Measurements from ENCODE around the gene IRAK1. TPM values are rescaled to one million over a fixed set of nuclear protein-coding genes. Genes with fewer than 3 reads are reported as not detected.

Gene IRAK1
- total RNA-seq, 1 donor from 2014 or later, result 89.4 TPM

- H3K9me3 ChIP-seq, result no peaks in the 10 kb centered on the region
- intact Hi-C loops (cut with DNase I), result no loop called here
- ATAC-seq (no peak), DNase-seq (no peak)
- no peak overlapping the region for H3K4me3 ChIP-seq
- no peak overlapping the region for H3K27ac ChIP-seq
- H3K4me1 ChIP-seq, result no peaks in the 10 kb centered on the region
- no peak for TF ChIP-seq CTCF (IDR thresholded peaks at IDR 0.05)
- no peaks in the 10 kb centered on the region for H3K36me3 ChIP-seq
- H3K27me3 ChIP-seq, result no peaks in the 10 kb centered on the region
These were observed 11.2 kb downstream of the IRAK1 start for GRCh38 chrX:154008521-154008920.

GRCh38 chrX:154006947-154007346 lies 12.8 kb downstream of the IRAK1 start:
- TF ChIP-seq CTCF (IDR thresholded peaks at IDR 0.05), result no peak
- no peaks in the 10 kb centered on the region for H3K36me3 ChIP-seq
- H3K4me1 ChIP-seq, result no peaks in the 10 kb centered on the region
- no peak for DNase-seq
- no peaks in the 10 kb centered on the region for H3K9me3 ChIP-seq
- intact Hi-C loops (cut with DNase I), result no loop called here
- H3K27me3 ChIP-seq, result no peaks in the 10 kb centered on the region
- H3K4me3 ChIP-seq, result no peak overlapping the region
- H3K27ac ChIP-seq, result no peak overlapping the region
- ATAC-seq, result no peak

GRCh38 chrX:154004315-154004714 lies 15.4 kb downstream of the IRAK1 start:
- no peak for DNase-seq
- H3K9me3 ChIP-seq, result no peaks in the 10 kb centered on the region
- H3K4me3 ChIP-seq, result no peak overlapping the region
- TF ChIP-seq CTCF (IDR thresholded peaks at IDR 0.05), result no peak
- no peaks in the 10 kb centered on the region for H3K36me3 ChIP-seq
- no peak for ATAC-seq
- H3K27ac ChIP-seq, result no peak overlapping the region
- no peaks in the 10 kb centered on the region for H3K4me1 ChIP-seq
- intact Hi-C loops (cut with DNase I), result no loop called here
- H3K27me3 ChIP-seq, result no peaks in the 10 kb centered on the region

GRCh38 chrX:154002215-154002719 lies 17.4 kb downstream of the IRAK1 start:
- intact Hi-C loops (cut with DNase I), result no loop called here
- Histone ChIP-seq H3K4me1 (no peaks in the 10 kb centered on the region), H3K27ac (peak overlapping the region; percentile 66), H3K9me3 (no peaks in the 10 kb centered on the region), H3K4me3 (no peak overlapping the region), H3K27me3 (no peaks in the 10 kb centered on the region), H3K36me3 (no peaks in the 10 kb centered on the region)
- peak; percentile 73 for DNase-seq
- peak; percentile 91 for ATAC-seq
- no peak for TF ChIP-seq CTCF (IDR thresholded peaks at IDR 0.05)

GRCh38 chrX:154000051-154000450 lies 19.7 kb downstream of the IRAK1 start:
- Histone ChIP-seq H3K27me3 (no peaks in the 10 kb centered on the region), H3K4me3 (peak overlapping the region; percentile 3), H3K36me3 (no peaks in the 10 kb centered on the region), H3K27ac (no peak overlapping the region), H3K4me1 (no peaks in the 10 kb centered on the region), H3K9me3 (no peaks in the 10 kb centered on the region)
- intact Hi-C loops (cut with DNase I), result no loop called here
- no peak for TF ChIP-seq CTCF (IDR thresholded peaks at IDR 0.05)
- no peak for DNase-seq
- peak; percentile 80 for ATAC-seq
